Activated naive CD4-positive, alpha-beta T cell treated with anti-CD3 and anti-CD28 coated beads, Interleukin-2, amount 10 ng/mL, durations not matched to agents 7 days and 5 days (primary cell): ENCODE data around the gene FSCN2.
"Not testable (repeated sequence)": the region's sequence is repeated elsewhere in the genome, so short reads cannot be mapped to it uniquely, and the experiment has no call there.

Source experiments
- CTCF ChIA-PET: fragments of 350-600 bp; sonication (Branson Sonifier 250); formaldehyde crosslinking; loops from one replicate; lab custom pipeline; 2021; ENCODE audit warnings: antibody characterized with exemption; lab: Charles Lee
- DNase-seq: peaks from one replicate; pipeline ENCODE4 v3.0.0-alpha.2; 2020
- H3K27ac Mint-ChIP-seq: one replicate; pipeline ENCODE4 v1.8.0; 2021; ENCODE audit warnings: mild to moderate bottlenecking, moderate library complexity, mixed read lengths
- H3K27me3 Mint-ChIP-seq: one replicate; pipeline ENCODE4 v1.8.0; 2021; ENCODE audit warnings: mild to moderate bottlenecking, mixed read lengths
- H3K36me3 Mint-ChIP-seq: one replicate; pipeline ENCODE4 v1.8.0; 2021; ENCODE audit warnings: mixed read lengths
- H3K4me1 Mint-ChIP-seq: one replicate; pipeline ENCODE4 v1.8.0; 2021; ENCODE audit warnings: mixed read lengths
- H3K4me3 Mint-ChIP-seq: one replicate; pipeline ENCODE4 v1.8.0; 2021; ENCODE audit warnings: mild to moderate bottlenecking, moderate library complexity, mixed read lengths
- H3K9me3 Mint-ChIP-seq: one replicate; pipeline ENCODE4 v1.8.0; 2021; ENCODE audit warnings: mixed read lengths

Gene FSCN2

DNA sequence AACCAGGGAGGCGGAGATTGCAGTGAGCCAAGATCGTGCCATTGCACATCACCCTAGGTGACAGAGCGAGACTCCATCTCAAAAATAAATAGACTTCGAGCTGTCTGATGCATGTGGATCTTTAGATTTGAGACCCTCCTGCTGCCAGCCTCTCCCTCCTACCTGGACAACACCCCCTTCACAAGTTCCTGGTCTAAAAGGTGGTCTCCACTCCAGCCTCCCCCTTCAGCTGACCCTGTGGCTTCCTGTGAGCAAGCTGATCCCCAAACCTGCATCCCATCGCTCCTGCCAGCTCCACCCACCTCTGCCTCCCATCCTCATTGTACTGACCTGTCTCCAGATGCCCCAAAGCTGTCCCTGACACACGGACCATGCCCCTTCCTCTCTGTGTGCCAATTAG lies 51.1 kb downstream of the FSCN2 start:
- no peaks in the 10 kb centered on the region for H3K27me3 Mint-ChIP-seq
- peak overlapping the region; percentile 58 for H3K27ac Mint-ChIP-seq
- no peaks in the 10 kb centered on the region for H3K4me1 Mint-ChIP-seq
- H3K36me3 Mint-ChIP-seq = peaks cover 41% of the 10 kb centered on the region
- CTCF ChIA-PET = interaction anchor here (1.4 kb wide), 1 partner anchor 22 kb away, joined by 6 read pairs; no protein-coding TSS in a partner anchor
- no peak for DNase-seq
- H3K4me3 Mint-ChIP-seq = no peak overlapping the region
- no peaks in the 10 kb centered on the region for H3K9me3 Mint-ChIP-seq

DNA sequence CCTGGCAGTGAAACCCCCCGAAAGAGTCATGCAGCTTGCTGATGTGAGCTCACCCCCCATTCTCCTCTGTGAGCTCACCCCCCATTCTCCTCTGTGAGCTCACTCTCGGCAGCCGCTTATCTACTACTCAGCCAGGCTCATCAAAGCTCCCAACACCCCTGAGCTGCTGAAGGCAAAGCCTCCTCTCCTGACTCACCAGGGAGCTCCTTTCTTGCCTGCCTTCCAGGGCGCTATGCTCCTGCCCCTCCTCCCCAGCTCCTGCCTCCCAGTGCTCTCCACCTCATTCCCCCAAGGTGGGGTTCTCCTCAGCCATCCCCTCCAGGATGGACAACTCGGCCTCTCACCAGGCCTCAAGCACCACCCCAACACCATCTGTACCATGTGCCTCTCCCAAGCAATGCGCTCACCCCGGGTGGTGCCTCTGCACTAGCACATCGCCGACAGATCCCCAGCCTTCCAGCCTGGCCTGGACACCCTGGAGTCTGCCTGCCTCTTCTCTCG lies 51.7 kb downstream of the FSCN2 start:
- Mint-ChIP-seq H3K36me3 (peaks cover 42% of the 10 kb centered on the region), H3K4me3 (no peak overlapping the region), H3K27ac (no peak overlapping the region), H3K4me1 (no peaks in the 10 kb centered on the region), H3K9me3 (no peaks in the 10 kb centered on the region), H3K27me3 (no peaks in the 10 kb centered on the region)
- DNase-seq = no peak
- CTCF ChIA-PET = interaction anchor here (1.4 kb wide), 1 partner anchor 21 kb away, joined by 6 read pairs; no protein-coding TSS in a partner anchor

DNA sequence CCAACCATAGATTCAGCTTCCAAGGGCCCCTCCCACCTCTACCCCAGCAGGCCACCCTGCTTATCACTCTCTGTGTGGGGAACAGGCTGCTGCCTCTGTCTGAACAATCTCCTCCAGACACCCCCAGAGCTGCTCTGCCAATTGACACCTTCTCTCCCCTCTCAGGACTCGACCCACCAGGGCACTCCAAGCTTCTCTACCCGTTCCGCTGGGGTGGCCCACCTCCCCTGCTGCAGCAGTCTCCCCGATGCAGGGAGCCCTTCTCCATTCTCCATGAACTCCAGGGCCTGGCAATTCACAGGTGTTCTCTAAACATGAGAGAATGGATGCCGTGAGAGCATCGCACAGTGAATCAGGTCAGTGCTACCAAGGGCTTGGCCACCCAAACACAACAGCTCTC lies 52.3 kb downstream of the FSCN2 start:
- no peak for DNase-seq
- Mint-ChIP-seq H3K27me3 (no peaks in the 10 kb centered on the region), H3K9me3 (no peaks in the 10 kb centered on the region), H3K36me3 (peaks cover 47% of the 10 kb centered on the region), H3K4me3 (no peak overlapping the region), H3K4me1 (no peaks in the 10 kb centered on the region), H3K27ac (peak overlapping the region; percentile 53)
- CTCF ChIA-PET = interaction anchor here (1.4 kb wide), 1 partner anchor 21 kb away, joined by 6 read pairs; no protein-coding TSS in a partner anchor

DNA sequence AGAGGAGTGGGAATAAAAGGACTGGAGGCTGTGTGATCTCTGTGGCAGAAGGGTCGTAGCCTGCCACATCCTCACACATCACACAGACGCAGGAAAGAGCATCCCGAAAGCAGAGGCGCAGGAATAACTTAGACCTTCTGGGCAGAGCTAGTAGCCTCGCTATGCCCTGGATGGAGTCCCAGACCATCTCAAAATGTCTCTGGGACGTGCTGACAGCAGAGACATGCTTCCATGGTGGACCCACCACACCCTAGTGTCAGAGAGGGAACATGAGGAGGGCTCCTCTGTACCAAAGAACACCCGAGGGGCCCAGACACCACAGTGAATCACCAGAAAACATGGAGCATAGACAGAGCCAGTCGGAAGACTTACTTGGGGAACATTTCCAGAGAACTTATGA lies 53.6 kb downstream of the FSCN2 start:
- Mint-ChIP-seq H3K9me3 (no peaks in the 10 kb centered on the region), H3K27me3 (no peaks in the 10 kb centered on the region), H3K36me3 (peaks cover 49% of the 10 kb centered on the region)

DNA sequence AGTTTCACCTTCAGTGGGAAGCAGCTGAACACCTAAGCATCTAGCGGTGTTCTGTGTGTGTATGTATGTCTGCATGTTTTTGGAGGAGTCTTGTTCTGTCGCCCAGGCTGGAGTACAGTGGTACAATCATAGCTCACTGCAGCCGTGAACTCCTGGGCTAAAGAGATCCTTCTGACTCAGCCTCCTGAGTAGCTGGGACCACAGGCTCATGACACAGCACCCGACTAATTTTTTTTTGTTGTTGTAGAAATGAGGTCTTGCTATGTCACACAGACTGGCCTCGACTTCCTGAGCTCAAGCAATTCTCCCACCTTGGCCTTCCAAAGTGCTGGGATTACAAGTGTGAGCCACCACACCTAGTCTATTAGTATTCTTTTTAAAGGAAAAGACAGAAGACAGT lies 54.2 kb downstream of the FSCN2 start:
- CTCF ChIA-PET = no interaction called here
- H3K27me3 Mint-ChIP-seq = no peaks in the 10 kb centered on the region
- no peaks in the 10 kb centered on the region for H3K4me1 Mint-ChIP-seq
- no peaks in the 10 kb centered on the region for H3K9me3 Mint-ChIP-seq
- no peak overlapping the region for H3K4me3 Mint-ChIP-seq
- H3K36me3 Mint-ChIP-seq = peaks cover 49% of the 10 kb centered on the region
- DNase-seq = no peak
- H3K27ac Mint-ChIP-seq = no peak overlapping the region

More for the DNA sequence above, 53.6 kb downstream of the FSCN2 start:
- Mint-ChIP-seq H3K4me3 (no peak overlapping the region), H3K27ac (no peak overlapping the region), H3K4me1 (no peaks in the 10 kb centered on the region)
- no peak for DNase-seq
- CTCF ChIA-PET = no interaction called here

DNA sequence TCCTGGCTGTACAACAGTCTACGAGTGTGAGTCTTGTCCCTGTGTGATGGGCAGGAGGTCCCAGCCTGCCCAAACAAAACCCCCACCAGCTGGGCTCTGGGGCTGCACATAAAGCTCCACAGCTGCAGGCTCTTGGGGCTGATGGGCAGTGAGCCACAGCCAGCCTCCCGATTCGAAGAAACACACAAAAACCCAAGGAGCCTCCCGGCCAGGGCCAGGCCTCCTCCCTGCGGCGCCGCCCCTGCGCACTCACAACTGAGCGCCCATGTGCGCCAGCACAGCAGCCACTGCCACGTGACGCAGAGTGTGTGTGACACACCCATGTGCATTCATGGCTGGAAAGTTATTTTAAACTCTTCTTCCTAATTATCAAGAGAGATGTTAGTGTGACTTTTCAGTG lies 54.6 kb downstream of the FSCN2 start:
- Mint-ChIP-seq H3K27me3 (no peaks in the 10 kb centered on the region), H3K9me3 (no peaks in the 10 kb centered on the region), H3K4me3 (no peak overlapping the region), H3K27ac (no peak overlapping the region), H3K36me3 (peaks cover 45% of the 10 kb centered on the region), H3K4me1 (no peaks in the 10 kb centered on the region)
- no peak for DNase-seq
- CTCF ChIA-PET = no interaction called here

DNA sequence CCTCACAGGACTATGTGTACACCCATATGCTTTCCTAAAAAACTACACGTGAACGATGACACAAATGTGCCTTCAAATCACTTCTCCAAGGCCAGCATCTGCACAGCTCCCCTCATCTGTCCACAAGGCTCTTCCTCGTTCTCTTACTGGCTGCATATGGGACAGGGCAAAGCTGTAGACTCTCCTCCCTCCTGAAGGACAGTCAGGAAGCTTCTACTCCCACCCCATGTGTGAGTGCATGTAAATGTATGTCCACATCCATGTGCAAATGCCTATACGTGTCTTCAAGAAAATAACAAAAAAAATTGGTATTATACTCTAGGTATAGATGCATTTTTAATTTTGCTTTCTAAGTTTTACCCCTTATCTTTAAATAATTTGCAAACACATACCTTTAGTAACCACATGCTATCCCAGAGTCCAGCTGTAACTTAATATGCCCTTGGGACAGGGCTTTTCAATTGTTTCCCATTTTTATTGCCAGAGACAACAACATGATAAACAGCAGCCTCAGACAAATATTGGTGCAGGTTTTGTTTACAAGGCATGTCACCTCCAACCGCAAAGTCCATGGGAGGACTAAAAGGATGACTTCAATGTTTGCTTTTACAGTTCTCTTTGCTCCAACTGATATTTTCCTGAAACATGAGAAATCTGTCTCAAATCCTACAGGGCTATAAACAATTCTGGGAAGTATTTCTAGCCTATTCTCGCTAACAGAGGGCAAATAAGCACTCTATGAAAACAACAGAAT lies 55.6 kb downstream of the FSCN2 start:
- Mint-ChIP-seq H3K27ac (no peak overlapping the region), H3K36me3 (peaks cover 50% of the 10 kb centered on the region), H3K9me3 (no peaks in the 10 kb centered on the region), H3K4me1 (no peaks in the 10 kb centered on the region), H3K27me3 (no peaks in the 10 kb centered on the region), H3K4me3 (no peak overlapping the region)
- DNase-seq = no peak
- CTCF ChIA-PET = no interaction called here

DNA sequence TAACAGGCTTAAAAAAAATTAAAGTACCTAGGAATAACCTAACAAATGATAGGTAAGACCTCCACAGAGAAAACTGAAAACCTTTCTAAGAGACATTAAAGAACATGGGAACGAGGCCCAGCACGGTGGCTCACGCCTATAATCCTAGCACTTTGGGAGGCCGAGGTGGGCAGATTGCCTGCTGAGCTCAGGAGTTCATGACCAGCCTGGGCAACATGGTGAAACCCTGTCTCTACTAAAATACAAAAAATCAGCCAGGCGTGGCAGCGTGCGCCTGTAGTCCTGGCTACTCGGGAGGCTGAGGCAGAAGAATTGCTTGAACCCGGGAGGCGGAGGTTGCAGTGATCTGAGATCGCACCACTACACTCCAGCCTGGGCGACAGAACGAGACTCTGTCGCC lies 56.6 kb downstream of the FSCN2 start:
- H3K27me3 Mint-ChIP-seq, CTCF ChIA-PET, H3K4me1 Mint-ChIP-seq, DNase-seq, H3K9me3 Mint-ChIP-seq, H3K4me3 Mint-ChIP-seq, H3K27ac Mint-ChIP-seq: not testable (repeated sequence)
- H3K36me3 Mint-ChIP-seq = peaks cover 54% of the 10 kb centered on the region

DNA sequence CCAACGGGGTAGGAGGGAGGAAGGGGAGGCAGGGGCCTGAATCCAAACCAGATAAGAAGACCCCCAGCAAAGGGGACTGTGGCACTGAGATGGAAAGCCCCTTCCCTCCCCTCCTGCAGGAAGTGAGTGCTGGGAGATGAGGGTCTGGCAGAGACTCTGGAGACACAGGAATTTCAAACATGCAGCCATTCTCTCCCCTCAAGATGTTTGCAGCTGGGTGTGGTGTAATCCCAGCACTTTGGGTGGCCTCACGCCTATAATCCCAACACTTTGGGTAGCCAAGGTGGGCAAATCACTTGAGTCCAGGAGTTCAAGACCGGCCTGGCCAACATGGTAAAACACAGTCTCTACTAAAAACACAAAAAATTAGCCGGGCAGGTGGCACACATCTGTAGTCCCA lies 57.9 kb downstream of the FSCN2 start:
- no peak for DNase-seq
- Mint-ChIP-seq H3K4me3 (no peak overlapping the region), H3K9me3 (no peaks in the 10 kb centered on the region), H3K36me3 (peaks cover 48% of the 10 kb centered on the region), H3K27me3 (no peaks in the 10 kb centered on the region), H3K4me1 (no peaks in the 10 kb centered on the region), H3K27ac (no peak overlapping the region)
- CTCF ChIA-PET = interaction anchor here (0.6 to 1.4 kb wide), 2 partner anchors 15 to 20 kb away, joined by 3 to 7 read pairs; no protein-coding TSS in a partner anchor
